HEK293 (cell line): ENCODE measurements around the gene TRIM46.

ENCODE experiments used
- FEZF1 ChIP-seq: fragments of 450-650 bp; formaldehyde crosslinking; IDR thresholded peaks from 2 replicates; pipeline ENCODE4 v1.5.1; 2016; ENCODE audit warnings: missing biosample characterization, missing genetic modification characterization
- GLI2 ChIP-seq: fragments of 450-650 bp; formaldehyde crosslinking; IDR thresholded peaks from 2 replicates; pipeline ENCODE4; 2017; ENCODE audit warnings: missing biosample characterization, missing genetic modification characterization, low read depth, borderline replicate concordance
- HOXD13 ChIP-seq: sonication (generic); formaldehyde crosslinking; IDR thresholded peaks from 2 replicates; pipeline ENCODE4 v1.8.0; 2022; ENCODE audit warnings: missing genetic modification reagents, borderline replicate concordance
- IKZF3 ChIP-seq: fragments of 450-650 bp; IDR thresholded peaks from 2 replicates; pipeline ENCODE4 v1.5.0; 2018; ENCODE audit warnings: missing biosample characterization, mild to moderate bottlenecking, missing genetic modification characterization, moderate library complexity
- KLF7 ChIP-seq: fragments of 450-650 bp; formaldehyde crosslinking; IDR thresholded peaks from 2 replicates; pipeline ENCODE4 v1.5.1; 2016; ENCODE audit warnings: missing biosample characterization, missing genetic modification characterization, borderline replicate concordance
- MEIS1 ChIP-seq: sonication (generic); formaldehyde crosslinking; IDR thresholded peaks from 2 replicates; pipeline ENCODE4 v1.8.1; 2022; ENCODE audit warnings: missing genetic modification reagents, mild to moderate bottlenecking, borderline replicate concordance
- OVOL3 ChIP-seq: fragments of 450-650 bp; formaldehyde crosslinking; IDR thresholded peaks from 2 replicates; pipeline ENCODE4 v1.5.1; 2016; ENCODE audit warnings: missing biosample characterization, missing genetic modification characterization
- PRDM4 ChIP-seq: fragments of 450-650 bp; formaldehyde crosslinking; IDR thresholded peaks from 2 replicates; pipeline ENCODE4 v1.5.1; 2017; ENCODE audit warnings: missing biosample characterization, missing genetic modification characterization
- SP3 ChIP-seq: fragments of 450-650 bp; formaldehyde crosslinking; IDR thresholded peaks from 2 replicates; pipeline ENCODE4 v1.5.1; 2016; ENCODE audit warnings: missing biosample characterization, missing genetic modification characterization
- TRIM28 ChIP-seq: IDR thresholded peaks from 2 replicates; pipeline ENCODE4 v1.6.1; 2011; ENCODE audit warnings: low read length, control low read depth, borderline replicate concordance
- ZBTB20 ChIP-seq: fragments of 450-650 bp; formaldehyde crosslinking; IDR thresholded peaks from 2 replicates; pipeline ENCODE4 v1.5.1; 2016; ENCODE audit warnings: missing biosample characterization, missing genetic modification characterization
- ZNF121 ChIP-seq: fragments of 450-650 bp; formaldehyde crosslinking; IDR thresholded peaks from 2 replicates; pipeline ENCODE4 v1.5.1; 2016; ENCODE audit warnings: missing biosample characterization, missing genetic modification characterization
- ZNF138 ChIP-seq: fragments of 450-650 bp; formaldehyde crosslinking; IDR thresholded peaks from 2 replicates; pipeline ENCODE4 v1.5.1; 2016; ENCODE audit warnings: missing biosample characterization, missing genetic modification characterization, borderline replicate concordance
- ZNF148 ChIP-seq: fragments of 450-650 bp; formaldehyde crosslinking; IDR thresholded peaks from 2 replicates; pipeline ENCODE4 v1.5.0; 2017; ENCODE audit warnings: missing biosample characterization, missing genetic modification characterization, borderline replicate concordance
- ZNF239 ChIP-seq: fragments of 450-650 bp; formaldehyde crosslinking; IDR thresholded peaks from 2 replicates; pipeline ENCODE4 v1.5.1; 2016; ENCODE audit warnings: missing biosample characterization, missing genetic modification characterization
- ZNF280C ChIP-seq: fragments of 450-650 bp; formaldehyde crosslinking; IDR thresholded peaks from 2 replicates; pipeline ENCODE4 v1.5.1; 2016; ENCODE audit warnings: missing biosample characterization, missing genetic modification characterization
- ZNF362 ChIP-seq: fragments of 450-650 bp; formaldehyde crosslinking; IDR thresholded peaks from 2 replicates; pipeline ENCODE4 v1.5.1; 2016; ENCODE audit warnings: missing biosample characterization, missing genetic modification characterization
- ZNF394 ChIP-seq: fragments of 450-650 bp; formaldehyde crosslinking; IDR thresholded peaks from 2 replicates; pipeline ENCODE4 v1.5.1; 2016; ENCODE audit warnings: missing biosample characterization, missing genetic modification characterization, mild to moderate bottlenecking, moderate library complexity, borderline replicate concordance
- ZNF426 ChIP-seq: fragments of 450-650 bp; formaldehyde crosslinking; IDR thresholded peaks from 2 replicates; pipeline ENCODE4 v1.5.1; 2017; ENCODE audit warnings: missing biosample characterization, missing genetic modification characterization, mild to moderate bottlenecking, inconsistent platforms, moderate library complexity
- ZNF521 ChIP-seq: fragments of 450-650 bp; formaldehyde crosslinking; IDR thresholded peaks from 2 replicates; pipeline ENCODE4 v1.5.1; 2017; ENCODE audit warnings: missing biosample characterization, mild to moderate bottlenecking, missing genetic modification characterization
- ZNF529 ChIP-seq: fragments of 450-650 bp; formaldehyde crosslinking; IDR thresholded peaks from 2 replicates; pipeline ENCODE4 v1.5.1; 2017; ENCODE audit warnings: missing genetic modification characterization, missing biosample characterization; ENCODE audit not compliant: insufficient replicate concordance
- ZNF530 ChIP-seq: fragments of 450-650 bp; formaldehyde crosslinking; IDR thresholded peaks from 2 replicates; pipeline ENCODE4 v1.5.1; 2016; ENCODE audit warnings: low read depth, missing biosample characterization, missing genetic modification characterization
- ZNF639 ChIP-seq: fragments of 450-650 bp; formaldehyde crosslinking; IDR thresholded peaks from 2 replicates; pipeline ENCODE4 v1.5.1; 2016; ENCODE audit warnings: missing biosample characterization, missing genetic modification characterization
- ZNF664 ChIP-seq: fragments of 450-650 bp; formaldehyde crosslinking; IDR thresholded peaks from 2 replicates; pipeline ENCODE4 v1.5.1; 2016; ENCODE audit warnings: missing biosample characterization, missing genetic modification characterization
- ZNF707 ChIP-seq: fragments of 450-650 bp; formaldehyde crosslinking; IDR thresholded peaks from 2 replicates; pipeline ENCODE4 v1.5.1; 2016; ENCODE audit warnings: missing biosample characterization, missing genetic modification characterization
- ZNF768 ChIP-seq: fragments of 450-650 bp; formaldehyde crosslinking; IDR thresholded peaks from 2 replicates; pipeline ENCODE4 v1.5.1; 2018; ENCODE audit warnings: missing biosample characterization, mild to moderate bottlenecking, missing genetic modification characterization
- ZNF843 ChIP-seq: fragments of 450-650 bp; formaldehyde crosslinking; IDR thresholded peaks from 2 replicates; pipeline ENCODE4 v1.5.1; 2016; ENCODE audit warnings: missing biosample characterization, missing genetic modification characterization
- ZSCAN16 ChIP-seq: fragments of 450-650 bp; formaldehyde crosslinking; IDR thresholded peaks from 2 replicates; pipeline ENCODE4 v1.5.1; 2016; ENCODE audit warnings: missing biosample characterization, missing genetic modification characterization
- ZSCAN30 ChIP-seq: fragments of 450-650 bp; IDR thresholded peaks from 2 replicates; pipeline ENCODE4 v1.5.1; 2018; ENCODE audit warnings: missing biosample characterization, mild to moderate bottlenecking, missing genetic modification characterization, moderate library complexity
- ZSCAN4 ChIP-seq: fragments of 450-650 bp; formaldehyde crosslinking; IDR thresholded peaks from 2 replicates; pipeline ENCODE4 v1.5.1; 2017; ENCODE audit warnings: missing biosample characterization, missing genetic modification characterization

TRIM46 gene

GRCh38 chr1:155193275-155193990 is 19.8 kb downstream of the TRIM46 start (continued):
- TF ChIP-seq ZSCAN16 (tag by site-specific recombination) (no peak), ZNF843 (no peak), ZNF239 (no peak), ZNF362 (tag by site-specific recombination) (no peak), OVOL3 (no peak), IKZF3 (peak; percentile 80; the same call in 1 of the 2 replicates), ZNF639 (tag by site-specific recombination) (peak; percentile 49), HOXD13 (no peak), ZNF707 (tag by site-specific recombination) (no peak), ZNF530 (tag by site-specific recombination) (no peak), ZNF664 (tag by site-specific recombination) (no peak), ZNF394 (tag by site-specific recombination) (no peak), ZNF138 (no peak), ZNF426 (tag by site-specific recombination) (no peak), MEIS1 (CRISPR knock-in tag) (no peak), SP3 (tag by site-specific recombination) (0 out of 2 replicates have a peak, but pooled peaks have one; percentile 36), PRDM4 (tag by site-specific recombination) (no peak), ZNF521 (tag by site-specific recombination) (no peak), TRIM28 (no peak), ZNF280C (tag by site-specific recombination) (no peak), ZNF529 (no peak), ZBTB20 (peak; percentile 93), ZSCAN4 (no peak), ZNF121 (tag by site-specific recombination) (no peak), ZNF768 (tag by site-specific recombination) (no peak), FEZF1 (tag by site-specific recombination) (peak; percentile 4; the same call in 1 of the 2 replicates), ZNF148 (tag by site-specific recombination) (no peak), KLF7 (peak; percentile 60), GLI2 (no peak), ZSCAN30 (tag by site-specific recombination) (peak; percentile 8; the same call in 1 of the 2 replicates)
